A549 treated with DMSO at 1 μM for 4 hours (cell line): ENCODE data around the gene CIDEA. TPM values are rescaled to one million over a fixed set of nuclear protein-coding genes. Genes with fewer than 3 reads are reported as not detected.

Experiments
- total RNA-seq: library from RNA; stranded (reverse); fragments of 200-300 nt; extraction: Qiagen RNA extraction; gene quantifications from 5 replicates; pipeline ENCODE4 v1.2.3, GENCODE V29; 2022; ENCODE audit warnings: low read depth

The CIDEA gene
- total RNA-seq = not detected in 5 replicates

GRCh38 chr18:12254136-12254819 lies at the start of gene CIDEA:
Gene CIDEA (plus strand): TSS chr18:12254361. CDS start chr18:12254384, 23 bp downstream.

GRCh38 chr18:12307701-12308385 lies 53.7 kb downstream of the CIDEA start, which contains the start of gene TUBB6:
Gene TUBB6 (plus strand): TSS chr18:12308241. CDS start chr18:12308293, 52 bp downstream.

Other genes with a start within 250 kb of the CIDEA start
- not detected in 5 replicates for gene ANKRD62, start 160.5 kb upstream of the CIDEA start, total RNA-seq
- gene TUBB6, start 53.9 kb downstream of the CIDEA start, total RNA-seq = 168 to 225 TPM (median 184 TPM) in 5 replicates
- gene AFG3L2, start 122.9 kb downstream of the CIDEA start, total RNA-seq = 39.1 to 51.3 TPM (median 39.9 TPM) in 5 replicates
- gene PRELID3A, start 153.6 kb downstream of the CIDEA start, total RNA-seq = 5.3 to 9.2 TPM (median 7.5 TPM) in 5 replicates